ENCODE data around the gene PEX26. TPM values are rescaled to one million over a fixed set of nuclear protein-coding genes. Genes with fewer than 3 reads are reported as not detected.
"Not testable (repeated sequence)": the region's sequence is repeated elsewhere in the genome, so short reads cannot be mapped to it uniquely, and the experiment has no call there.

Gene PEX26
- total RNA-seq, 1 donor from 2014 or later, result 43.5 TPM

DNA sequence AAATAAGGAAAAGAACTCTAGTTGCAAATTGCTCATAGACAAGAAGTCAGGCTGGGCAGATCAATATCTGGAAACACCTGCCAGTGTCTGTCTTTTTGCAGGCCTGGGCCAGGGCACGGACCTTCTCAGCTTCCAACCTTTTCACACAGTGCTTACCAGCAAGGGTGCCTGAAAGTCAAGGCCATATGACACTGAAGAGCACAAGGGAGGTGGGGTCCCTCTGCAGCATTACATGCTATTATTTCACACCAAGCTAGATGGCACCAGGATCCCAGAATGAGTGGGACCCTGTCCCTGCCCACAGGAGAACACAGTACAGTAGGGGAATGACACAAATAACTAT is 5.9 kb upstream of the PEX26 start:
- Mint-ChIP-seq H3K4me1 (ENCODE audit: unreplicated experiment) (peaks cover 27% of the 10 kb centered on the region), H3K27ac (ENCODE audit: unreplicated experiment) (no peak overlapping the region), H3K27me3 (ENCODE audit: unreplicated experiment) (no peaks in the 10 kb centered on the region), H3K9me3 (ENCODE audit: unreplicated experiment) (no peaks in the 10 kb centered on the region), H3K4me3 (ENCODE audit: unreplicated experiment) (no peak overlapping the region), H3K36me3 (ENCODE audit: unreplicated experiment) (no peaks in the 10 kb centered on the region)
- DNase-seq (ENCODE audit: extremely low spot score, unreplicated experiment), result no peak
- TF ChIP-seq CTCF (IDR thresholded peaks at IDR 0.05), result no peak

DNA sequence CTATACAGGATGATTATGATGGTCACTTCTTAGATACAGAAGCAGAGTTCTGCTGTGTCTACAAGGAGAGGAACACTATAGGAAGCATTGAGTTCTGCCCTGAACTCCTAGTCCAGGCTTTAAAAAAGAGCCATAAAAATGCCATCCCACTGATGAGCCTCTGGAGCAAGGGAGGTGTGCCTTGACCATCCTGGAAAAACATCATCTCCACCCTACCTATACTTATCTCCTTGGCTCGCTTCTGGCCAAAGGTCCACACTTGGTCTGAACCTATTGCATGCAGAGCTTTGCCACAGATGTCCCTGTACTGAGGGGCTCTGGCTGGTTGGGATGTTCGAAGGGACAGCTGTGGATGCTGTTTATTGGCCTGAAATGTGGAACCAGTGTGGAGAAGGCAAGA is 4.3 kb upstream of the PEX26 start:
- TF ChIP-seq CTCF (IDR thresholded peaks at IDR 0.05), result no peak
- DNase-seq (ENCODE audit: extremely low spot score, unreplicated experiment), result no peak
- no peaks in the 10 kb centered on the region for H3K9me3 Mint-ChIP-seq (ENCODE audit: unreplicated experiment)
- H3K4me3 Mint-ChIP-seq (ENCODE audit: unreplicated experiment), result no peak overlapping the region
- no peak overlapping the region for H3K27ac Mint-ChIP-seq (ENCODE audit: unreplicated experiment)
- peaks cover 21% of the 10 kb centered on the region for H3K4me1 Mint-ChIP-seq (ENCODE audit: unreplicated experiment)
- H3K27me3 Mint-ChIP-seq (ENCODE audit: unreplicated experiment), result no peaks in the 10 kb centered on the region
- no peaks in the 10 kb centered on the region for H3K36me3 Mint-ChIP-seq (ENCODE audit: unreplicated experiment)

- H3K36me3 Mint-ChIP-seq (ENCODE audit: unreplicated experiment), result not testable (repeated sequence)
Measured at GRCh38 chr22:18073927-18074326, 3.9 kb upstream of the PEX26 start.

GRCh38 chr22:18075101-18075719 is 2.6 kb upstream of the PEX26 start:
- H3K36me3 Mint-ChIP-seq (ENCODE audit: unreplicated experiment), result peaks cover 7% of the 10 kb centered on the region
- H3K4me1 Mint-ChIP-seq (ENCODE audit: unreplicated experiment), result peaks cover 27% of the 10 kb centered on the region
- DNase-seq (ENCODE audit: extremely low spot score, unreplicated experiment), result no peak
- no peaks in the 10 kb centered on the region for H3K9me3 Mint-ChIP-seq (ENCODE audit: unreplicated experiment)
- no peak overlapping the region for H3K27ac Mint-ChIP-seq (ENCODE audit: unreplicated experiment)
- no peaks in the 10 kb centered on the region for H3K27me3 Mint-ChIP-seq (ENCODE audit: unreplicated experiment)
- H3K4me3 Mint-ChIP-seq (ENCODE audit: unreplicated experiment), result no peak overlapping the region
- TF ChIP-seq CTCF (IDR thresholded peaks at IDR 0.05), result no peak

More at GRCh38 chr22:18073927-18074326, 3.9 kb upstream of the PEX26 start:
- H3K9me3 Mint-ChIP-seq (ENCODE audit: unreplicated experiment); H3K27me3 Mint-ChIP-seq (ENCODE audit: unreplicated experiment); DNase-seq (ENCODE audit: extremely low spot score, unreplicated experiment); H3K27ac Mint-ChIP-seq (ENCODE audit: unreplicated experiment); H3K4me3 Mint-ChIP-seq (ENCODE audit: unreplicated experiment): not testable (repeated sequence)
- H3K4me1 Mint-ChIP-seq (ENCODE audit: unreplicated experiment), result peaks cover 21% of the 10 kb centered on the region

- H3K4me1 Mint-ChIP-seq (ENCODE audit: unreplicated experiment), result peaks cover 27% of the 10 kb centered on the region
- H3K27me3 Mint-ChIP-seq (ENCODE audit: unreplicated experiment), result no peaks in the 10 kb centered on the region
- peaks cover 12% of the 10 kb centered on the region for H3K36me3 Mint-ChIP-seq (ENCODE audit: unreplicated experiment)
- peak overlapping the region; percentile 43 for H3K4me3 Mint-ChIP-seq (ENCODE audit: unreplicated experiment)
- no peaks in the 10 kb centered on the region for H3K9me3 Mint-ChIP-seq (ENCODE audit: unreplicated experiment)
- no peak for DNase-seq (ENCODE audit: extremely low spot score, unreplicated experiment)
- peak; percentile 88 for TF ChIP-seq CTCF (IDR thresholded peaks at IDR 0.05)
- peak overlapping the region; percentile 75 for H3K27ac Mint-ChIP-seq (ENCODE audit: unreplicated experiment)
Measured at GRCh38 chr22:18075720-18076497, 1.9 kb upstream of the PEX26 start.

All from osteocyte (in vitro differentiated cells).